ENCODE data around the gene BRAT1. TPM values are rescaled to one million over a fixed set of nuclear protein-coding genes. Genes with fewer than 3 reads are reported as not detected.
"Not testable (repeated sequence)": the region's sequence is repeated elsewhere in the genome, so short reads cannot be mapped to it uniquely, and the experiment has no call there.

Gene BRAT1
- total RNA-seq, 1 donor from 2014 or later = 24.1 TPM

GRCh38 chr7:2568521-2569223 lies 13.3 kb upstream of the BRAT1 start:
- no peak for ATAC-seq
- no peaks in the 10 kb centered on the region for H3K9me3 ChIP-seq
- no peak for DNase-seq
- no peaks in the 10 kb centered on the region for H3K27me3 ChIP-seq
- H3K36me3 ChIP-seq = peaks cover 11% of the 10 kb centered on the region
- no peak for TF ChIP-seq CTCF (IDR thresholded peaks at IDR 0.05)
- H3K4me3 ChIP-seq = no peak overlapping the region
- intact Hi-C loops (cut with DNase I) = no loop called here
- no peak overlapping the region for H3K27ac ChIP-seq
- peaks cover 8% of the 10 kb centered on the region for H3K4me1 ChIP-seq

GRCh38 chr7:2567679-2568278 lies 12.5 kb upstream of the BRAT1 start:
- H3K27ac ChIP-seq = no peak overlapping the region
- peak; percentile 51 for TF ChIP-seq CTCF (IDR thresholded peaks at IDR 0.05)
- intact Hi-C loops (cut with DNase I) = no loop called here

GRCh38 chr7:2566890-2567678 lies 11.8 kb upstream of the BRAT1 start:
- Histone ChIP-seq H3K27ac (no peak overlapping the region), H3K9me3 (no peaks in the 10 kb centered on the region), H3K4me1 (peaks cover 8% of the 10 kb centered on the region), H3K27me3 (no peaks in the 10 kb centered on the region), H3K4me3 (no peak overlapping the region), H3K36me3 (no peaks in the 10 kb centered on the region)
- intact Hi-C loops (cut with DNase I) = no loop called here
- DNase-seq (no peak), ATAC-seq (peak; percentile 45)
- TF ChIP-seq CTCF (IDR thresholded peaks at IDR 0.05) = no peak

More at GRCh38 chr7:2567679-2568278, 12.5 kb upstream of the BRAT1 start:
- Histone ChIP-seq H3K36me3 (peaks cover 3% of the 10 kb centered on the region), H3K27me3 (no peaks in the 10 kb centered on the region), H3K9me3 (no peaks in the 10 kb centered on the region), H3K4me1 (peaks cover 8% of the 10 kb centered on the region), H3K4me3 (no peak overlapping the region)
- DNase-seq (no peak), ATAC-seq (peak; percentile 60)

GRCh38 chr7:2566348-2566889 lies 11.1 kb upstream of the BRAT1 start:
- Histone ChIP-seq H3K9me3 (no peaks in the 10 kb centered on the region), H3K4me1 (peaks cover 8% of the 10 kb centered on the region), H3K27ac (no peak overlapping the region), H3K4me3 (no peak overlapping the region), H3K27me3 (no peaks in the 10 kb centered on the region), H3K36me3 (no peaks in the 10 kb centered on the region)
- ATAC-seq = no peak
- TF ChIP-seq CTCF (IDR thresholded peaks at IDR 0.05) = no peak
- no peak for DNase-seq
- intact Hi-C loops (cut with DNase I) = no loop called here

GRCh38 chr7:2564970-2565540 lies 9.7 kb upstream of the BRAT1 start:
- H3K4me1 ChIP-seq = peaks cover 12% of the 10 kb centered on the region
- no peak overlapping the region for H3K4me3 ChIP-seq
- DNase-seq (no peak), ATAC-seq (no peak)
- H3K9me3 ChIP-seq = no peaks in the 10 kb centered on the region
- TF ChIP-seq CTCF (IDR thresholded peaks at IDR 0.05) = no peak
- no peaks in the 10 kb centered on the region for H3K36me3 ChIP-seq
- intact Hi-C loops (cut with DNase I) = no loop called here
- H3K27me3 ChIP-seq = no peaks in the 10 kb centered on the region
- no peak overlapping the region for H3K27ac ChIP-seq

- intact Hi-C loops (cut with DNase I); H3K27me3 ChIP-seq: not testable (repeated sequence)
Measured at GRCh38 chr7:2563955-2564354, 8.6 kb upstream of the BRAT1 start.

More at GRCh38 chr7:2563955-2564354, 8.6 kb upstream of the BRAT1 start:
- DNase-seq, H3K9me3 ChIP-seq, H3K27ac ChIP-seq, H3K4me3 ChIP-seq, H3K36me3 ChIP-seq, ATAC-seq: not testable (repeated sequence)
- peaks cover 15% of the 10 kb centered on the region for H3K4me1 ChIP-seq

All from upper lobe of right lung (tissue), 1 donor.